GM21619 (cell line): ENCODE measurements around the gene ADAMTS3.
A peak's percentile ranks its signal among the peaks of the same experiment; 100 is the strongest.

Experiments
- ATAC-seq: cut with Tn5 transposase; IDR thresholded peaks from one replicate; pipeline ENCODE4 v1.9.1; 2021; ENCODE audit not compliant: unreplicated experiment

The ADAMTS3 gene

DNA sequence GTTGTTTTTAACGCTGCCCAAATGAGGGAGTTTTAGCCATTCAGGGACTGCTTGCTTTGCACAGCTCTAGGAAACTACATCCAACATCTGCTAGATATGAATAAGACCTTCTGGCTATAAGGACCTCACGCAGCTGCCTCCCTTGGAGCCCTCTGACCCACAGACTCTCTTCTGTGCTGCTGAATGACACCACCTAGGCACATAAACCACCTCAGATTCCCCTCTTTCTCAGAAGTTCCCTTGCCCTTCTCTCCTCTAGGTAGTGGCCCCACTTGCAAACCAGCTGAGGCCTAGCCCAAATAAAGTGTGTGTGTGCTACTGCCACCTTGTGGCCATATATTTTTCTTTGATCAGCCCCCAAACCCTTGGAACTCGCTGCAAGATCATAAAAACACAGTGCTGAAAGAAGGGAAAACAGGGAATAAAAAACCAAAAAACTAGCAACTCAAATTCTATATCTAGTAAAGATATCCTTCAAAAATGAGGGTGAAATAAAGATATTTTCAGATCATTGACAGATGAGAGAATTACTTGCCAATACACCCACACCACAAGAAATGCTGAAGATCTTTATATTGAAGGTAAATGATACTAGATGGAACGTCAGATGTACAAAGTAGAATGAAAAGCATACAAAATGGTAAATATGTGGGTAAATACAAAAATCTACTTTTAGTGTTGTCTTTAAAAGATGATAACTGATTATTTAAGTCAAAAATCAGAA lies 265.9 kb downstream of the ADAMTS3 start:
- peak; percentile 91 for ATAC-seq

DNA sequence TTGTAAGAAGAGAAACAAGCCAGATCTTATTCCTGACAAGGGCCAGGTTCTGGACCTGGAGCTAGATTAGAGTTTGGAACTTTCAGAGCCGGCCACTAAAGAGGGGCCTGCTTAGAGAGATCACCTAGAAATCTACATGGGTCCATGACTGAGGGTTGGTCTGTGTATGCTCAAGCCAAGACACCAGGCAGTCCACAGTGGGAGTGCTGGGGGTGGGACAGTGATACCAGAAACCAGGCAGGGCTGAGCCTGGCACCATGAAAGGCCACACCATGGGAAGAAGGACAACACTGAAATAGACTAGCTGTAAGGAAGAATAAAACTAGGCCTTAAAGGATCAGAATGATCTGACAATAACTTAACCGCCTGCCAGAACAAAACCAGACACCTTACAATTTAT lies 267.3 kb downstream of the ADAMTS3 start:
- no peak for ATAC-seq

DNA sequence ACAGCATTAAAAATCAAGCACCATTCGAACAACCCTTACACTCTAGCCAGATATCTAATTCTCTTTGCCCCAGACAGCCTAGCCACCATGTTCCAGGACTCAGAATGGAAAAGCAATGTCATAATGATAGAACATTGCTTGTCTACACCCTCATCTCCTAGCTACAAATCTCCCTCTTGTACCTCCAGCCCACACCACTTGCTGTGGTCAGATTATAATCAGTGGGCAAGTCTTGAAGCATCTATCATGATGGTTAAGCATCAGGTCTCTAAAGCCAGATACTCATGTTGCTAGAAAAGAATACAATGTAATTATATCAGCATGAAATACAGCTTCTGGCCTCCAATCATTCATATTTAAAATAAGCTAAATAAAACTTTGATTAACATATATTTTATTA lies 268.9 kb downstream of the ADAMTS3 start:
- no peak for ATAC-seq

DNA sequence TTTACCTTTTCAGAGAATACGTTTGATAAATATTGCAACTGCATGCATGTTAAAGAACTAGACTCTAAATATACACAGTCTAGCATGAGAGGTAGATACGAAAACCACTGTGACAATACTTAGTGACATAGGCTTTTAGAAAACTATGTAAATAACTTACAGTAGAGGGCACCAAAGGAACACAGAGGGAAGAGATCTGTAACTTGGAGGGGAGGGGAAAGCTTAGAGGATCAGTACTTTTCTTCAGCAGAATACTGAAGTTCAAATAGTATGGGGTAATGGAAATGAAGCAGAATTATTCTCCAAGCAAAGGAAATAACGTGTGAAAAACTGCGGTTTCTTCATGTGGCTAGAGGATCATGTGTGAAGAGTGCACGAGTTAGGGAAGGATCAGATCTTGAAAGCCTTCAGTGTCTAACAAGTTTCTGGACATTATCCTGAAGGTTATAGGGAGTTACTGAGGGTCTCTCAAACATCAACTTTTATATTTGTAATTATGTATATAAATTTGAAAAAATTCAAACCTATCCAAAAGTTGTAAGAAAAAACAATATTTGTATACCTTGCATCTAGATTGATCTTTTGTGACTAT lies 273.0 kb downstream of the ADAMTS3 start:
- ATAC-seq = peak; percentile 66

DNA sequence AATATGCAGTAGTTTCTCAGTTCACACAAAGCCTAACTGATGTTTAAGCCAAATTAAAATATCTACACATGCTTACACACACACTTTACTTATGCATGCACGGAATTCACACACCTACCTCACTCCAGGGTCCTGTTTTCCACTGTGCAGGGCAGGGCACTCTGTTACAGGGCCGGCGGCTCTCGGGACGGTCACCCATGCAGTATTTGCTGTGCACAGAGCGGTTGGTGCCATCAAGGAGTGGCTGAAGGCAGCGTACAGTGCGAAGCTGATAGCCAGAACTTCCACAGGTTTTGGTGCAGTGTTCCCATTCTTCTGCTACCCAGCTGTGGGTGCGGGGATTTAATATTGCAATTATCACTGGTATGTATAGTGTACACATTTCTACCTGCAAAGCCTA lies 278.3 kb downstream of the ADAMTS3 start:
- no peak for ATAC-seq

DNA sequence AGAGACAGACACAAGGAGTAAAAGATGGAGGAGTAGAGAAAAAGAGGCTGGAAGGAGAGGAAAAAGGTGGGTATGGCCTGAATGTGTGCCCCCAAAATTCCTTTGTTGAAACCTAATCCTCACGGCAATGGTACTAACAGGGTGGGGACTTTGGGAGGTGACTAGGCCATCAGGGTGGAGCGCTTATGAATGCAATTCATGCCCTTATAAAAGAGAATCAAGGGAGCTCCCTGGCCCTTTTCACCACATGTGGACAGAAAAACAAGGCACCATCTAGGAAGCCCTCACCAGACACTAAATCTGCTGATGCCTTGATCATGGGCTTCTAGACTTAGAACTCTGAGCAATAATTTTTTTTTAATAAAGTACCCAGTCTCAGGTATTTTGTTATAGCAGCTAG lies 282.1 kb downstream of the ADAMTS3 start:
- no peak for ATAC-seq

DNA sequence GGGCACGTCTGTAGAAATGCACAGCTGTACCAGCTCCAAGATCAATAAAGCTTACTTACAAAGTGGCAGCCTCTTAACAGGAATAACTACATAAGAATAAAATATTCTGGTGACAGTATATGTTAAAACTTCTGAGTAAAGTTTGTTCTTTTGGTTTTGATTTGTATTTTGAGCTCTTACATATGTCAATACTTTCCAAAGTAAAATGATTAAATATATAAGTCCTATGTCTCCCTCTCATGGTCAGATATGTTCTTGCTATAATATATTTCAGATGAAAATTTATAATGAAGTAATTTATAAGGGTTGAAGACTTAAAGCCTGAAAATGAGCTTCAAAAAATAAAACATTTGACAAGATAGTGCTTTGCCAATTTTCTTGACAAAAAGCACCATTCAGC lies 282.8 kb downstream of the ADAMTS3 start:
- no peak for ATAC-seq

DNA sequence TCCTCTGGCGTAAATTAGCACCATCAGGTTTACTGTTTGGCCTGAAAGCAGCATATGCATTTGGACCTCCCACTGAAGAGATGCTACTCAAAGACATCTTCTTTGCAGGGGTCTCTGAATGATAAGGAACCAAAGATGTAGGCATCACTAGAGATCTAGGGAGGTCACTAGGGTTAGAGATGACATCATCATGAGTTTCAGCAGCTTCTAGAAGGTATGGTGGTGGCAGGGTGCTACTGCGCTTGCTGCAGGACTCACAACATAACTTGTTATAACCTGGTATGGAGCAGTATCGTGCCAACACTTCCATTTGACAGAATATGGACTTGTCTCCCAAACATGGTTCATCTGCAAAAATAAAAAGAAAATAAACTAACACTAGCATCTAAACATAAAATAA lies 285.7 kb downstream of the ADAMTS3 start:
- no peak for ATAC-seq

DNA sequence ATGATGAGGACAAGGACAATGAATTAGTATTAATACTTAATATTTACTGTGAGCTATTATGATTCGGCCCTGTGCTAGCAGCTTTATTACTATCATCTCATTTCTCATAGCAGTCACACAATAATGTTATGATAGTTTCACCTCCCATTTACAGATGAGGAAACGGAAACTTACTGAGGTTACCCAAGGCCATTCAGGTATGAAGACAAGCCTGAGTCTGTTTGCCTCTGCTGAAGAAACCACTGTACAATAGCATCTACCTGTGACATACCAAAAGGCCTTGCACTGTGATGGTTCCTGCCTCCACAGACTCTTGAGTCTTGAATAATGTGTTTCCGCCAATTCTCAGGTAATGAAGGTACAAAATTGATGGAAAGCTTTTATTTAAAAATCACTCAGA lies 288.8 kb downstream of the ADAMTS3 start:
- no peak for ATAC-seq

DNA sequence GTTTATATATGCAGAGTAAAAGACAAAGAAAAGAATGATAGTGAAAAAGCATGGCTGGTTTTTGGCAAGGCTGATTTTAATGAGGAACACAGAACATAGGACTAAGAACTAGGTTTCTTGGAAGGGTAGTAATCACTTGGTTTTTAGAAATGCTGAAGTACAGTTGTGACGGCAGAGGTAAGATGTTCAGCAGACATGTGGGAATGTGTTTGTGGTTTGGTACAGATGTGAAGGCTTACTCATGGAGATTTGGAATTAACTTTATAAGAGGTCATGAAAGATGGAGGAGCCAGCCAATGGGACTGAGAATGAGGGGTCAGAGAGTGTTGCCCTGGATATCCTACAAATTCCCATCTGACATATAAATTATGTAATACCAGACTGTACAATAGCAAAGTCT lies 293.6 kb downstream of the ADAMTS3 start:
- ATAC-seq = no peak

DNA sequence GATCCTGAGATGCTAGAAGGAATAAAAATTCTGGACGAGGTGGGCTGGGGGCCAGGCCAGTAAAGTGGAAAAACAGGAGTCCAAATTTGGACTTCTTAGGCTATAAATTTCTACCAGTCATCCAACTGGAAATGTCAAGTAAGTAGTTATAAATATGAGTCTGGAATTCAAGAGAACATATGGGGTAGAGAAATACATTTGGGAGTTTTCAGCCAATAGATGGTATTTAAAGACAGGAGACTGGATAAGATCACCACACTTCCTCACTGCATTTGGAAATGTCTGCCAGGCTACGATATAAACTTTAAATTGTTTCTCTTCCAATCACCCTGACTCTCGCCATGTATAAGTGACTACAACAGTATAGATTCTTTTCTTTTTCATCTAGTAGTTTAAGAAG lies 294.8 kb downstream of the ADAMTS3 start:
- no peak for ATAC-seq

DNA sequence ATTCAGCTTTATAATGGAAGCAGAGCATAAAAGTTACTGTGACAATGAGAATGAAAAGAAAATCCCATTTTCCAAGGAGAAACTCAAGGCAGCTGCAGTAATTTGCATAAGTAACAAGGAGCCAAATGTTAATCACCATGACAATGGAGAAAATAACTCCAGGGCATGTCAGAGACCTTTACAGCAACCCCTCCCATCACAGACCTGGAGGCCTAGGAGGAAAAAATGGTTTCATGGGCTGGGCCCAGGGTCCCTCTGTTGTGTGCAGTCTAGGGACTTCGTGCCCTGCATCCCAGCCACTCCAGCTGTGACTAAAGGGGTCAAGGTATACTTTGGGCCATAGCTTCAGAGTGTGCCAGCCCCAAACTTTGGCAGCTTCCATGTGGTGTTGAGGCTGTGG lies 313.8 kb downstream of the ADAMTS3 start:
- ATAC-seq = no peak

DNA sequence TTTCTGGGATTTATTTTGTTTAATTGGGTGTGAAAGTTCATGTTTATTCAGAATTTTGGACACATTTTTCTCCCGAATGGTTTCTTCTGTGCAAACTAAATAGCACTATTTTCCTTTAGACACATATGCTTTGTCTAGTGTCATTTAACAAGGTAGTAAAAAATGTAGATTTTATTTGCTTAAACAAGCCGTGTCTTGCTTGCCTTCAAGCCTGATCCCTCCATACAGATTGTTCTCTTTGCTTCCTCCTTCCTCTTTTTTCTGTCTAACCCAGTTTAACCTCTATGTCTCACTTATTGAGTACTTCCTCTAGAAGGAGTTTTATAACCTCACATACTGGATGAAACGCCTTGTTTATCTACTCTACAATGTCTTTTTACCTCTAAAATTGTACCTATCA lies 325.4 kb downstream of the ADAMTS3 start:
- ATAC-seq = no peak

DNA sequence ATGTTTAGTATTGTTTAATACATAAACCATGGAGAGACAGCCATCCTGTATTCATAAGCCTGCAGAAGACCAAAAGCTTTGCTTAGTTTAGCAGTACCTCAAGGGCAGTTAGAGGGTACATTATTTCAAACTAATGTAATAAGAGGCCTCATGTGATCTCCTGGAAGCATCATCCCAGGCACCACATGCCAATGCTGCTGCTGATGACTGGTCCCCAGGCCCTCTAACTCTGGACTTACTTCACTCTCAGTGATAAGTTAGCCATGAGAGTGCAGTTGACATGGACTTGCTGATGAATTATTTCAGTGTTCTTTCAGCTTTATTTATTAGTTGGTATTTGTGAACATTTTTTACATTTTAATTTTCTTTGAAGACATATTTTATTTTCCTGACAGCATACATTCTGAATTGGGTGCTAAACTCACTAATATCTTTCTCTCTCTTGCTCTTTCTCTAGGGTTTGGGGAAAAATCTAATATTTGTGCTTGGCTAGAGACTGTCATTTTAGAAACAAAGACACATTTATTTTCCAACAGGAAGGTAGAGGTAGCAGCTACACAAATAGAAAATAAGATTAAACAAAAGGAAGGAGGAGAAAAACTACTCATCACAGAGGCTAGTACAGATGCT lies 329.4 kb downstream of the ADAMTS3 start:
- ATAC-seq = no peak
